Endothelial cell of umbilical vein (primary cell): ENCODE measurements around the gene LRRC53. TPM values are rescaled to one million over a fixed set of nuclear protein-coding genes. Genes with fewer than 3 reads are reported as not detected.

ENCODE experiments used
- BruUV-seq: library from RNA; stranded (reverse); fragments of 400-500 nt; replicated peaks from 2 replicates; lab custom pipeline; 2021; lab: Mats Ljungman, UMichigan
- CTCF ChIA-PET: fragments of 300-600, 350-600 bp; sonication (Branson Sonifier 250); formaldehyde crosslinking; loops from one replicate; lab custom pipeline; 2021; ENCODE audit warnings: antibody characterized with exemption, inconsistent platforms; lab: Charles Lee
- POLR2A ChIA-PET: fragments of 300-600, 350-600 bp; sonication (Branson Sonifier 250); formaldehyde crosslinking; loops from one replicate; lab custom pipeline; 2021; ENCODE audit warnings: antibody characterized with exemption, inconsistent platforms; lab: Charles Lee
- DNase-seq: peaks from one replicate; pipeline ENCODE4 v3.0.0-alpha.2; 2011; ENCODE audit warnings: low read depth, low spot score
- FAIRE-seq: peaks from 2 replicates; lab custom pipeline; 2011; peaks lifted over from hg19 to GRCh38; lab: Jason Lieb, UNC
- H2AFZ ChIP-seq: 2 replicates; pipeline ENCODE4 v1.6.0; 2012; ENCODE audit warnings: low read depth, low read length, control low read depth, inconsistent platforms
- H3K27ac ChIP-seq: 2 replicates; pipeline ENCODE4 v1.5.1; 2011; ENCODE audit warnings: low read depth, mild to moderate bottlenecking, control low read depth, low read length, moderate library complexity; ENCODE audit not compliant: insufficient read depth
- H3K27me3 ChIP-seq, 2 experiments: 2 replicates each; pipeline versions ENCODE4 v1.6.0 to v1.6.1; 2011; ENCODE audit warnings: low read length in 2 of 2, mixed read lengths in 1 of 2; ENCODE audit not compliant: control insufficient read depth in 2 of 2, insufficient read depth in 2 of 2
- H3K36me3 ChIP-seq, 2 experiments: 2 replicates in 1 of 2; 3 replicates in 1 of 2; pipeline ENCODE4 v1.5.1; 2011; ENCODE audit warnings: low read length in 2 of 2, mild to moderate bottlenecking in 1 of 2, moderate library complexity in 1 of 2; ENCODE audit not compliant: control insufficient read depth in 2 of 2, insufficient read depth in 2 of 2; ENCODE audit errors: extremely low read depth in 1 of 2
- H3K4me1 ChIP-seq: 3 replicates; pipeline ENCODE4 v1.5.1; 2011; ENCODE audit warnings: mild to moderate bottlenecking, low read length; ENCODE audit not compliant: control insufficient read depth, insufficient read depth; ENCODE audit errors: extremely low read depth
- H3K4me2 ChIP-seq: 2 replicates; pipeline ENCODE4 v1.6.1; 2011; ENCODE audit warnings: low read length, control low read depth, mixed read lengths; ENCODE audit not compliant: insufficient read depth
- H3K4me3 ChIP-seq, 3 experiments: fragments of 200-600 bp in 1 of 3; sonication (generic), shearing (Covaris generic) in 1 of 3; replicated peaks in 1 of 3; 2 replicates each; pipeline ENCODE4 v1.5.1; 2011 to 2016; ENCODE audit warnings: control low read depth in 3 of 3, low read length in 3 of 3, mild to moderate bottlenecking in 2 of 3, inconsistent platforms in 1 of 3, low read depth in 1 of 3, moderate library complexity in 1 of 3; ENCODE audit not compliant: insufficient read depth in 1 of 3
- H3K79me2 ChIP-seq: 2 replicates; pipeline ENCODE4 v1.6.0; 2012; ENCODE audit warnings: low read length, inconsistent platforms; ENCODE audit not compliant: control insufficient read depth, insufficient read depth
- H3K9ac ChIP-seq: replicated peaks from 2 replicates; pipeline ENCODE3; 2011; ENCODE audit warnings: low read length, control low read depth; ENCODE audit not compliant: insufficient read depth; ENCODE audit errors: extremely low read depth
- H3K9me1 ChIP-seq: replicated peaks from 3 replicates; pipeline ENCODE4 v1.6.0; 2011; ENCODE audit warnings: mild to moderate bottlenecking, low read length; ENCODE audit not compliant: control insufficient read depth, insufficient read depth; ENCODE audit errors: extremely low read depth
- H3K9me3 ChIP-seq: replicated peaks from 2 replicates; pipeline ENCODE4 v1.5.1; 2012; ENCODE audit warnings: low read length, inconsistent platforms; ENCODE audit not compliant: control insufficient read depth, insufficient read depth
- H4K20me1 ChIP-seq: replicated peaks from 2 replicates; pipeline ENCODE3; 2011; ENCODE audit warnings: mild to moderate bottlenecking, low read length; ENCODE audit not compliant: control insufficient read depth, insufficient read depth; ENCODE audit errors: extremely low read depth
- CTCF ChIP-seq, 2 donors: IDR thresholded peaks; 1 replicate in 1 of 2; 2 replicates in 1 of 2; pipeline ENCODE4 v1.5.1; 2011; ENCODE audit warnings: low read length in 2 of 2, mild to moderate bottlenecking in 2 of 2, moderate library complexity in 2 of 2, control low read depth in 1 of 2, inconsistent platforms in 1 of 2, low read depth in 1 of 2; ENCODE audit not compliant: insufficient read depth in 1 of 2; ENCODE audit errors: extremely low read depth in 1 of 2
- EZH2 ChIP-seq: IDR thresholded peaks from 2 replicates; pipeline ENCODE4 v1.6.1; 2012; ENCODE audit warnings: borderline replicate concordance, low read depth, mild to moderate bottlenecking, moderate library complexity, low read length, inconsistent platforms; ENCODE audit not compliant: severe bottlenecking
- FOS ChIP-seq: IDR thresholded peaks from 2 replicates; pipeline ENCODE4 v1.6.1; 2011; ENCODE audit warnings: mild to moderate bottlenecking, low read length, moderate library complexity, borderline replicate concordance; ENCODE audit not compliant: insufficient read depth
- GATA2 ChIP-seq: IDR thresholded peaks from 2 replicates; pipeline ENCODE4 v1.7.0; 2011; ENCODE audit warnings: low read depth, mild to moderate bottlenecking, moderate library complexity, mixed read lengths, low read length; ENCODE audit not compliant: insufficient read length, insufficient read depth
- JUN ChIP-seq: IDR thresholded peaks from 2 replicates; pipeline ENCODE4 v1.6.1; 2011; ENCODE audit warnings: borderline replicate concordance, low read depth; ENCODE audit not compliant: insufficient read length, insufficient read depth
- MAX ChIP-seq: IDR thresholded peaks from 2 replicates; pipeline ENCODE4 v1.6.1; 2011; ENCODE audit not compliant: insufficient read depth, insufficient read length
- MYC ChIP-seq: IDR thresholded peaks from one replicate; pipeline ENCODE4 v1.6.1; 2011; ENCODE audit warnings: mild to moderate bottlenecking, low read depth, low read length
- POLR2A ChIP-seq: IDR thresholded peaks from 2 replicates; pipeline ENCODE4 v1.6.1; 2012; ENCODE audit warnings: low read depth, mild to moderate bottlenecking, control low read depth, low read length
- POLR2AphosphoS5 ChIP-seq: IDR thresholded peaks from 2 replicates; pipeline ENCODE4 v1.6.1; 2012; ENCODE audit warnings: low read depth, mild to moderate bottlenecking, control low read depth, low read length, moderate library complexity; ENCODE audit not compliant: insufficient read depth
- dilution Hi-C: fragments of 300-500 bp; cut with MboI; formaldehyde crosslinking; loops from one replicate; pipeline ENCODE4 v1.15.0; 2019; ENCODE audit warnings: low sequenced_read_pairs; ENCODE audit not compliant: extremely low pct_ligation_motif_present
- intact Hi-C: fragments of 100-400 bp; cut with micrococcal nuclease; formaldehyde crosslinking; loops from one replicate; pipeline ENCODE4 v1.10.0; 2022
- polyA plus RNA-seq, 4 experiments: library from polyadenylated mRNA; depleted of rRNA in 3 of 4; stranded (reverse) in 3 of 4; unstranded in 1 of 4; fragments of >200 nt; gene quantifications; 2 replicates each; pipeline versions ENCODE4 v1.2.1 to v1.2.3, GENCODE V29; 2011 to 2012; ENCODE audit warnings: missing spikeins in 1 of 4
- total RNA-seq: library from RNA; stranded (reverse); gene quantifications from 2 replicates; pipeline ENCODE4 v1.2.3, GENCODE V29; 2021

Gene LRRC53
- total and polyA plus RNA-seq, 2 donors (not counting 3 experiments of a cell fraction or from before 2014, with no cell fraction given), result not detected

- no peak for TF ChIP-seq FOS
- no peak for TF ChIP-seq MYC
- TF ChIP-seq POLR2A, result no peak
- TF ChIP-seq JUN, result no peak
- Histone ChIP-seq H3K36me3 (no peaks in the 10 kb centered on the region), H3K9me1 (no peaks in the 10 kb centered on the region), H2AFZ (no peak overlapping the region), H3K27me3 (no peaks in the 10 kb centered on the region), H3K9me3 (peaks cover 2% of the 10 kb centered on the region), H3K79me2 (no peaks in the 10 kb centered on the region), H3K9ac (no peak overlapping the region), H3K27ac (no peak overlapping the region), H3K4me1 (no peaks in the 10 kb centered on the region), H3K4me2 (no peak overlapping the region), H4K20me1 (no peaks in the 10 kb centered on the region), H3K4me3 (no peak overlapping the region)
- dilution Hi-C loops, result no loop called here
- ChIA-PET POLR2A (no interaction called here), CTCF (no interaction called here)
- no TSS peak for BruUV-seq
- DNase-seq (no peak), FAIRE-seq (no peak)
- intact Hi-C loops, result no loop called here
Observed at GRCh38 chr1:74531796-74532195, 19.4 kb upstream of the LRRC53 start.

- no peaks in the 10 kb centered on the region for H3K4me1 ChIP-seq
- no peak for FAIRE-seq
- no peaks in the 10 kb centered on the region for H3K27me3 ChIP-seq
- no peak for TF ChIP-seq FOS
- TF ChIP-seq JUN, result no peak
- no peak for TF ChIP-seq MYC
- TF ChIP-seq POLR2A, result no peak
- no peak for TF ChIP-seq CTCF (IDR thresholded peaks at IDR 0.05; ENCODE audit: extremely low read depth in 1 of 2, insufficient read depth in 1 of 2, low read depth in 1 of 2, low read length in 2 of 2)
- TF ChIP-seq MAX, result no peak
- no peak for TF ChIP-seq GATA2
- TF ChIP-seq EZH2, result no peak
- no peak for TF ChIP-seq POLR2AphosphoS5
- H3K9me3 ChIP-seq, result peaks cover 2% of the 10 kb centered on the region
- H3K79me2 ChIP-seq, result no peaks in the 10 kb centered on the region
- no peak overlapping the region for H3K4me2 ChIP-seq
- BruUV-seq, result no TSS peak
- dilution Hi-C loops (no loop called here), intact Hi-C loops (no loop called here)
- H3K36me3 ChIP-seq, result no peaks in the 10 kb centered on the region
- CTCF ChIA-PET, result no interaction called here
- no peaks in the 10 kb centered on the region for H3K9me1 ChIP-seq
- H3K27ac ChIP-seq, result no peak overlapping the region
- H3K4me3 ChIP-seq, result no peak overlapping the region
- H4K20me1 ChIP-seq, result no peaks in the 10 kb centered on the region
- no peak overlapping the region for H3K9ac ChIP-seq
- H2AFZ ChIP-seq, result no peak overlapping the region
- DNase-seq, result no peak
- POLR2A ChIA-PET, result no interaction called here
Observed at GRCh38 chr1:74530892-74531291, 18.5 kb upstream of the LRRC53 start.
